Measurements from ENCODE around the gene C1QTNF1. TPM values are rescaled to one million over a fixed set of nuclear protein-coding genes. Genes with fewer than 3 reads are reported as not detected.

Gene C1QTNF1
- 10 to 100 TPM; 14.6 to 16.7 TPM for total RNA-seq
- long read RNA-seq, partial matches to known transcripts = 0 of 2 reads
- long read RNA-seq, other reads (novel, unspliced or antisense) = 1 of 2 reads

- DNase-seq (peak in 1 of 2 donors; percentile 78), ATAC-seq (peak; percentile 57)
- intact Hi-C loops (cut with DNase I, micrococcal nuclease) = no loop called here
These were observed at the start of gene C1QTNF1 for GRCh38 chr17:79023886-79024771. Gene C1QTNF1 (plus strand): TSS chr17:79024169. CDS start chr17:79043969, 19,800 bp downstream.

- intact Hi-C loops (cut with DNase I, micrococcal nuclease) = loop anchor here in 1 of 2 donors (5.0 kb wide), 1 partner anchor 108 kb away; no protein-coding TSS in a partner anchor
- DNase-seq = peak; percentile 70 to 81
- peak; percentile 36 for ATAC-seq
These were observed 49.1 kb upstream of the C1QTNF1 start for GRCh38 chr17:78974635-78975591.

GRCh38 chr17:78976907-78977680 is 46.9 kb upstream of the C1QTNF1 start:
- intact Hi-C loops (cut with DNase I, micrococcal nuclease) = no loop called here
- DNase-seq = no peak
- ATAC-seq = no peak

- intact Hi-C loops (cut with DNase I, micrococcal nuclease) = no loop called here
- no peak for DNase-seq
- no peak for ATAC-seq
These were observed 46.4 kb upstream of the C1QTNF1 start for GRCh38 chr17:78977681-78977943.

GRCh38 chr17:78977997-78978973 is 45.7 kb upstream of the C1QTNF1 start:
- no peak for DNase-seq
- intact Hi-C loops (cut with DNase I, micrococcal nuclease) = no loop called here
- ATAC-seq = peak; percentile 29

GRCh38 chr17:78979780-78980623 is 44.0 kb upstream of the C1QTNF1 start, which contains the start of gene LGALS3BP:
Gene LGALS3BP (minus strand): TSS chr17:78979923. CDS start chr17:78977191, 2,732 bp downstream.
- peak; percentile 78 to 85 for DNase-seq
- intact Hi-C loops (cut with DNase I, micrococcal nuclease) = no loop called here
- ATAC-seq = peak; percentile 82

- intact Hi-C loops (cut with DNase I, micrococcal nuclease) = no loop called here
- ATAC-seq (no peak), DNase-seq (no peak)
These were observed 43.4 kb upstream of the C1QTNF1 start for GRCh38 chr17:78980624-78980972.

- intact Hi-C loops (cut with DNase I, micrococcal nuclease) = no loop called here
- ATAC-seq = no peak
- DNase-seq = no peak
These were observed 42.7 kb upstream of the C1QTNF1 start for GRCh38 chr17:78981010-78981888.

- no peak for ATAC-seq
- intact Hi-C loops (cut with DNase I, micrococcal nuclease) = no loop called here
- DNase-seq = no peak
These were observed 38.6 kb upstream of the C1QTNF1 start for GRCh38 chr17:78985395-78985794.

- intact Hi-C loops (cut with DNase I, micrococcal nuclease) = no loop called here
- peak; percentile 57 to 62 for DNase-seq
- peak; percentile 72 for ATAC-seq
These were observed 37.8 kb upstream of the C1QTNF1 start for GRCh38 chr17:78986048-78986648.

- intact Hi-C loops (cut with DNase I, micrococcal nuclease) = no loop called here
- DNase-seq = peak in 1 of 2 donors; percentile 48
- peak; percentile 74 for ATAC-seq
These were observed 37.2 kb upstream of the C1QTNF1 start for GRCh38 chr17:78986649-78987328.

- DNase-seq = no peak
- intact Hi-C loops (cut with DNase I, micrococcal nuclease) = no loop called here
- ATAC-seq = peak; percentile 5
These were observed 35.8 kb upstream of the C1QTNF1 start for GRCh38 chr17:78988152-78988551.

- DNase-seq (peak in 1 of 2 donors; percentile 13), ATAC-seq (no peak)
- intact Hi-C loops (cut with DNase I, micrococcal nuclease) = no loop called here
These were observed 33.5 kb upstream of the C1QTNF1 start for GRCh38 chr17:78990349-78991016.

GRCh38 chr17:78991017-78991738 is 32.8 kb upstream of the C1QTNF1 start:
- DNase-seq (peak; percentile 3 to 21), ATAC-seq (no peak)
- intact Hi-C loops (cut with DNase I, micrococcal nuclease) = no loop called here

Measured in left colon (tissue), 2 donors.